H9 (cell line): ENCODE results near the gene FSD1. TPM values are rescaled to one million over a fixed set of nuclear protein-coding genes. Genes with fewer than 3 reads are reported as not detected.
A peak's percentile ranks its signal among the peaks of the same experiment; 100 is the strongest.

Source experiments
- DNase-seq: peaks from one replicate; pipeline ENCODE4 v3.0.0-alpha.2; 2017
- H2AFZ ChIP-seq: one replicate; pipeline ENCODE4 v1.6.1; 2013; ENCODE audit warnings: mild to moderate bottlenecking, low read length, control low read depth, moderate library complexity
- H2AK5ac ChIP-seq: 2 replicates; pipeline ENCODE4 v1.6.1; 2013; ENCODE audit warnings: low read length, control low read depth, mixed read lengths; ENCODE audit not compliant: insufficient read length
- H2BK120ac ChIP-seq: one replicate; pipeline ENCODE4 v1.6.1; 2013; ENCODE audit warnings: low read depth, mild to moderate bottlenecking, low read length, control low read depth, inconsistent platforms; ENCODE audit not compliant: poor library complexity, severe bottlenecking
- H2BK12ac ChIP-seq: 2 replicates; pipeline ENCODE4 v1.6.1; 2013; ENCODE audit warnings: low read length, control low read depth, mixed read lengths, low read depth; ENCODE audit not compliant: insufficient read length
- H2BK15ac ChIP-seq: 2 replicates; pipeline ENCODE4 v1.6.1; 2013; ENCODE audit warnings: low read depth, low read length, control low read depth
- H2BK20ac ChIP-seq: one replicate; pipeline ENCODE4 v1.6.1; 2013; ENCODE audit warnings: low read depth, mild to moderate bottlenecking, low read length, control low read depth, inconsistent platforms; ENCODE audit not compliant: poor library complexity, severe bottlenecking
- H2BK5ac ChIP-seq: 2 replicates; pipeline ENCODE4 v1.6.1; 2013; ENCODE audit warnings: low read length, control low read depth, mixed read lengths; ENCODE audit not compliant: insufficient read length
- H3K14ac ChIP-seq: 2 replicates; pipeline ENCODE4 v1.6.1; 2013; ENCODE audit warnings: low read length, control low read depth; ENCODE audit not compliant: insufficient read depth
- H3K18ac ChIP-seq: 2 replicates; pipeline ENCODE4 v1.6.1; 2013; ENCODE audit warnings: low read depth, mild to moderate bottlenecking, mixed read lengths, low read length, control low read depth; ENCODE audit not compliant: insufficient read length
- H3K23ac ChIP-seq: 2 replicates; pipeline ENCODE4 v1.6.1; 2013; ENCODE audit warnings: low read length, control low read depth, mixed read lengths, low read depth; ENCODE audit not compliant: insufficient read length
- H3K23me2 ChIP-seq: 2 replicates; pipeline ENCODE4 v1.6.1; 2013; ENCODE audit warnings: low read depth, mild to moderate bottlenecking, mixed read lengths, low read length, control low read depth; ENCODE audit not compliant: insufficient read length, poor library complexity, severe bottlenecking
- H3K27ac ChIP-seq: 2 replicates; pipeline ENCODE4 v1.5.1; 2013; ENCODE audit warnings: low read length, control low read depth, mixed read lengths, low read depth; ENCODE audit not compliant: insufficient read length
- H3K27me3 ChIP-seq: 2 replicates; pipeline ENCODE4 v1.6.1; 2013; ENCODE audit warnings: low read length, control low read depth, inconsistent platforms; ENCODE audit not compliant: insufficient read depth
- H3K4ac ChIP-seq: 2 replicates; pipeline ENCODE4 v1.6.1; 2013; ENCODE audit warnings: low read depth, mild to moderate bottlenecking, control low read depth, inconsistent platforms, low read length, moderate library complexity
- H3K4me1 ChIP-seq: 2 replicates; pipeline ENCODE4 v1.6.1; 2013; ENCODE audit warnings: low read length, control low read depth, inconsistent platforms; ENCODE audit not compliant: insufficient read depth
- H3K4me2 ChIP-seq: 2 replicates; pipeline ENCODE4 v1.6.1; 2013; ENCODE audit warnings: low read length, control low read depth, mixed read lengths; ENCODE audit not compliant: insufficient read length, insufficient read depth
- H3K56ac ChIP-seq: 2 replicates; pipeline ENCODE4 v1.6.1; 2013; ENCODE audit warnings: low read depth, mild to moderate bottlenecking, mixed read lengths, low read length, control low read depth; ENCODE audit not compliant: insufficient read length
- H3K79me1 ChIP-seq: 2 replicates; pipeline ENCODE4 v1.6.1; 2013; ENCODE audit warnings: low read depth, mild to moderate bottlenecking, moderate library complexity, low read length, control low read depth, inconsistent platforms; ENCODE audit not compliant: insufficient read depth, poor library complexity, severe bottlenecking
- H3K79me2 ChIP-seq: 2 replicates; pipeline ENCODE4 v1.6.1; 2013; ENCODE audit warnings: low read length, control low read depth, inconsistent platforms; ENCODE audit not compliant: insufficient read depth
- H3K9ac ChIP-seq: 2 replicates; pipeline ENCODE4 v1.6.1; 2013; ENCODE audit warnings: low read length, control low read depth, mixed read lengths; ENCODE audit not compliant: insufficient read length; ENCODE audit errors: extremely low read depth
- H3K9me3 ChIP-seq: one replicate; pipeline ENCODE4 v1.6.1; 2013; ENCODE audit warnings: low read depth, low read length, inconsistent platforms; ENCODE audit not compliant: control insufficient read depth
- H3T11ph ChIP-seq: one replicate; pipeline ENCODE4 v1.6.1; 2013; ENCODE audit warnings: mild to moderate bottlenecking, low read length, control low read depth, inconsistent platforms
- H4K20me1 ChIP-seq: one replicate; pipeline ENCODE4 v1.6.1; 2013; ENCODE audit not compliant: control insufficient read depth, insufficient read length, insufficient read depth
- H4K5ac ChIP-seq: 2 replicates; pipeline ENCODE4 v1.6.1; 2013; ENCODE audit warnings: low read depth, mild to moderate bottlenecking, mixed read lengths, low read length, control low read depth; ENCODE audit not compliant: insufficient read length
- H4K8ac ChIP-seq: replicated peaks from 2 replicates; pipeline ENCODE4 v1.6.1; 2013; ENCODE audit warnings: low read length, control low read depth, mixed read lengths, low read depth; ENCODE audit not compliant: insufficient read length
- H4K91ac ChIP-seq: 2 replicates; pipeline ENCODE4 v1.6.1; 2013; ENCODE audit warnings: low read depth, mild to moderate bottlenecking, moderate library complexity, mixed read lengths, low read length, control low read depth; ENCODE audit not compliant: insufficient read length
- H3K27ac Mint-ChIP-seq, 3 experiments: 2 replicates in 2 of 3; 3 replicates in 1 of 3; pipeline ENCODE4 v1.8.0; 2020 to 2021; ENCODE audit warnings: mixed read lengths in 3 of 3, mild to moderate bottlenecking in 1 of 3, moderate library complexity in 1 of 3
- H3K27me3 Mint-ChIP-seq: 2 replicates; pipeline ENCODE4 v1.8.0; 2021; ENCODE audit warnings: low read depth, mild to moderate bottlenecking, moderate library complexity, mixed read lengths
- H3K36me3 Mint-ChIP-seq, 3 experiments: 2 replicates in 2 of 3; 3 replicates in 1 of 3; pipeline ENCODE4 v1.8.0; 2020 to 2021; ENCODE audit warnings: low read depth in 3 of 3, mixed read lengths in 3 of 3; ENCODE audit not compliant: insufficient read depth in 1 of 3
- H3K4me1 Mint-ChIP-seq, 2 experiments: 2 replicates each; pipeline ENCODE4 v1.8.0; 2020; ENCODE audit warnings: mixed read lengths in 2 of 2
- H3K4me3 Mint-ChIP-seq, 2 experiments: 2 replicates in 1 of 2; 3 replicates in 1 of 2; pipeline ENCODE4 v1.8.0; 2020 to 2021; ENCODE audit warnings: mild to moderate bottlenecking in 2 of 2, mixed read lengths in 2 of 2, moderate library complexity in 1 of 2
- H3K9me3 Mint-ChIP-seq, 2 experiments: 2 replicates in 1 of 2; 3 replicates in 1 of 2; pipeline ENCODE4 v1.8.0; 2020; ENCODE audit warnings: mild to moderate bottlenecking in 2 of 2, mixed read lengths in 2 of 2, moderate library complexity in 1 of 2
- CTCF ChIP-seq: fragments of 200-600 bp; sonication (generic); conservative IDR thresholded peaks from 3 replicates; pipeline ENCODE4 v1.8.0; 2021; ENCODE audit warnings: antibody characterized with exemption, mild to moderate bottlenecking
- WGBS: extraction: QIAGEN DNeasy Blood & Tissue Kit; methylation state at CpG from one replicate; pipeline ENCODE4 v1.1.7; 2013; ENCODE audit warnings: missing lambda C conversion rate, low lambda C conversion rate, mixed read lengths; ENCODE audit not compliant: insufficient read length; ENCODE audit errors: extremely low coverage; 5-methylcytosine and 5-hydroxymethylcytosine counted together
- total RNA-seq: library from RNA; stranded (reverse); gene quantifications from 2 replicates; pipeline ENCODE4 v1.2.1, GENCODE V29; 2021

Gene FSD1
- total RNA-seq, 1 experiment from 2014 or later = 53.6 TPM

GRCh38 chr19:4369109-4369887, 64.9 kb downstream of the FSD1 start:
- H2BK20ac ChIP-seq = no peak overlapping the region
- no peaks in the 10 kb centered on the region for H3K9me3 ChIP-seq
- Mint-ChIP-seq H3K4me3 (no peak overlapping the region), H3K27me3 (peaks cover 4% of the 10 kb centered on the region; the same call in 1 of the 2 replicates), H3K27ac (peak overlapping the region in 2 of 3 experiments; percentile 92 to 93; a peak in 5 of 7 replicates), H3K4me1 (peaks cover 13 to 23% of the 10 kb centered on the region in 2 experiments), H3K9me3 (no peaks in the 10 kb centered on the region), H3K36me3 (peaks cover 3 to 20% (median 8%) of the 10 kb centered on the region in 3 experiments; a peak in 4 of 7 replicates)
- no peak overlapping the region for H2AFZ ChIP-seq
- no peak overlapping the region for H4K5ac ChIP-seq
- no peak overlapping the region for H2BK15ac ChIP-seq
- H2BK120ac ChIP-seq = no peak overlapping the region
- H3K4me1 ChIP-seq = no peaks in the 10 kb centered on the region; the same call in 1 of the 2 replicates
- H3K23me2 ChIP-seq = no peaks in the 10 kb centered on the region
- no peak overlapping the region for H3K4ac ChIP-seq
- no peak overlapping the region for H3K23ac ChIP-seq
- H3K27me3 ChIP-seq = no peaks in the 10 kb centered on the region
- H4K20me1 ChIP-seq = no peaks in the 10 kb centered on the region
- peak overlapping the region; percentile 16; the same call in 1 of the 2 replicates for H3K14ac ChIP-seq
- H3K9ac ChIP-seq = no peak overlapping the region
- peaks cover 4% of the 10 kb centered on the region for H3K79me1 ChIP-seq
- no peak for TF ChIP-seq CTCF
- no peak overlapping the region for H2BK12ac ChIP-seq
- no peaks in the 10 kb centered on the region; the same call in 1 of the 2 replicates for H3K79me2 ChIP-seq
- H4K8ac ChIP-seq = no peak overlapping the region
- no peak overlapping the region for H2BK5ac ChIP-seq
- WGBS = no CpG with 5 or more reads among the region's 25 CpGs
- no peak overlapping the region for H3T11ph ChIP-seq
- no peak overlapping the region for H3K56ac ChIP-seq
- H2AK5ac ChIP-seq = no peak overlapping the region
- peak; percentile 62 for DNase-seq
- no peak overlapping the region for H4K91ac ChIP-seq
- H3K27ac ChIP-seq = no peak overlapping the region
- H3K4me2 ChIP-seq = no peak overlapping the region
- peak overlapping the region; percentile 13 for H3K18ac ChIP-seq
